ENCODE data around the gene LSP1.

DNA sequence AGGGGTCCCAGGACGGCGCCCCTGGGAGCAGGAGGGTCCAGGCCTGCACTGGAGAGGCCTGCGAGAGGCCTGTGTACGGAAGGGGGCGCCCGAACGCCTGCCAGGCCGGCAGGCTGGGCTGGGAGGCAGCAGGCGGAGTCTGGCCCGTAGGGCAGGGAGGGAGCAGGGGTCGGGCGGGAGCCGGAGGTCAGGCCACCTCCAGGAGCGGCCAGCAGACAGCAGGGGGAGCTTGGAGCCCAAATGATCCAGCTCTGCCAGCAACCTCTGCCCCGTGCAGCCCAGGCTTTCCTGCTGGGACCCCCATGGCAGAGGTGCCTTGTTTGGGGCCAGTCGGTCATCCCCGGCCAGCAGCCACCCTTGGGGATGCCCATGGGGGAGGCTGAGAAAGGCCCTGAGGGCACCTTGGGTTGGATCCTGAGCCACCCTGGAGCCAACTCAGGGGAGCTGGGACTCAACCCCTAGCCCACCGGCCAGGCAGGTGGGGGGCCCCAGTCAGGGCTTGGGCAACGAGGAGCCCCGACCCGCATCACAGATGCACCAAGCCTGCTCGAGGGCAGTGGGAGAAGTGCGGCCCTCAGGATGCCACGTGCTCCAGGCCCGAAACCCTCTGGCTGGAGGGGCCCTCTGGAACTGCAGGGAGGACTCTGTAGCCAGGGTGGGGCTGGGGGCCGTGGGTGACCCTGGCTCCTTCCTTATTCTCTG is 27.7 kb upstream of the LSP1 start:
- TF ChIP-seq, protein P1, sequence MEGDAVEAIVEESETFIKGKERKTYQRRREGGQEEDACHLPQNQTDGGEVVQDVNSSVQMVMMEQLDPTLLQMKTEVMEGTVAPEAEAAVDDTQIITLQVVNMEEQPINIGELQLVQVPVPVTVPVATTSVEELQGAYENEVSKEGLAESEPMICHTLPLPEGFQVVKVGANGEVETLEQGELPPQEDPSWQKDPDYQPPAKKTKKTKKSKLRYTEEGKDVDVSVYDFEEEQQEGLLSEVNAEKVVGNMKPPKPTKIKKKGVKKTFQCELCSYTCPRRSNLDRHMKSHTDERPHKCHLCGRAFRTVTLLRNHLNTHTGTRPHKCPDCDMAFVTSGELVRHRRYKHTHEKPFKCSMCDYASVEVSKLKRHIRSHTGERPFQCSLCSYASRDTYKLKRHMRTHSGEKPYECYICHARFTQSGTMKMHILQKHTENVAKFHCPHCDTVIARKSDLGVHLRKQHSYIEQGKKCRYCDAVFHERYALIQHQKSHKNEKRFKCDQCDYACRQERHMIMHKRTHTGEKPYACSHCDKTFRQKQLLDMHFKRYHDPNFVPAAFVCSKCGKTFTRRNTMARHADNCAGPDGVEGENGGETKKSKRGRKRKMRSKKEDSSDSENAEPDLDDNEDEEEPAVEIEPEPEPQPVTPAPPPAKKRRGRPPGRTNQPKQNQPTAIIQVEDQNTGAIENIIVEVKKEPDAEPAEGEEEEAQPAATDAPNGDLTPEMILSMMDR (IDR thresholded peaks at IDR 0.05), result peak in 1 of 6 experiments; percentile 33
- TF ChIP-seq POLR2A (IDR thresholded peaks at IDR 0.05), result no peak

Measured in adrenal gland (tissue), 5 donors.